ENCODE measurements around the gene MAPKAPK3.

The MAPKAPK3 gene

DNA sequence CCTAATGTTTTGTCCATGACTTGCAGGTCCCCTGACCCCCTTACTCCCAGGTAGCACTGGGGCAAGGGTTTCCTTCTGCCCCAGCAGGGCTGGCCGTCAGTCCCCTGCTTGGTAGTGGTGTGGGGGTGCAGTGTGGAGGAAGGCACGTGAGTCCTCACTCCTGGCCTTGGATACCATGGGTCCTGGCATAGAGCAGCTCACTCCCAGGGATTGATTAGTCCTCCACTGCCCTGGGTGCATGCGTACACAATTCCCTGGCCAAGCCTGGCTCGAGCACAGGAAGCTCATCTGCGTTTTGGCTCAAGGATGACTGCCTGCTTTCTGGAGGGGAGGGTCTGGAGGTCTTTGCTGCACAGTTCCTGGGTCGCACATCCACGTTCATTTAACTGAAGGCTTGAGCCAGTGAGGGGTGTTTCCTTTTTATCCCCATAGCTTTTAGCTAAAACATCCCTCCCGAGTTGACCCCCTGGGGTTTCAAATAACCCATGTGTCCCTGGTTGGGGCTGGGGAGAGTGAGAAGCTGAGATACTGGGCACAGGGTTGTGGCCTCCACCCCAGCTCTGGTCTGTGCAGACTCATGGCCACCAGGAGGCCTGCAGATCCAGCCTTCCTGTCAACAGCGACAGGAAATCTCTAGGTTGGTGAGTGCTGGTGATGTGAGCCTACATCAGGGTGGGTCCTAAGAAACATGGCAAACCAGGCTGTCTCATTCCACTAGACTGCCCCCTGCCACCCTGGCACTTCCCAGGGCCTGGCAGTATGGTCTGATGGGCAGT is 36.1 kb upstream of the MAPKAPK3 start:
- TF ChIP-seq, protein P1, sequence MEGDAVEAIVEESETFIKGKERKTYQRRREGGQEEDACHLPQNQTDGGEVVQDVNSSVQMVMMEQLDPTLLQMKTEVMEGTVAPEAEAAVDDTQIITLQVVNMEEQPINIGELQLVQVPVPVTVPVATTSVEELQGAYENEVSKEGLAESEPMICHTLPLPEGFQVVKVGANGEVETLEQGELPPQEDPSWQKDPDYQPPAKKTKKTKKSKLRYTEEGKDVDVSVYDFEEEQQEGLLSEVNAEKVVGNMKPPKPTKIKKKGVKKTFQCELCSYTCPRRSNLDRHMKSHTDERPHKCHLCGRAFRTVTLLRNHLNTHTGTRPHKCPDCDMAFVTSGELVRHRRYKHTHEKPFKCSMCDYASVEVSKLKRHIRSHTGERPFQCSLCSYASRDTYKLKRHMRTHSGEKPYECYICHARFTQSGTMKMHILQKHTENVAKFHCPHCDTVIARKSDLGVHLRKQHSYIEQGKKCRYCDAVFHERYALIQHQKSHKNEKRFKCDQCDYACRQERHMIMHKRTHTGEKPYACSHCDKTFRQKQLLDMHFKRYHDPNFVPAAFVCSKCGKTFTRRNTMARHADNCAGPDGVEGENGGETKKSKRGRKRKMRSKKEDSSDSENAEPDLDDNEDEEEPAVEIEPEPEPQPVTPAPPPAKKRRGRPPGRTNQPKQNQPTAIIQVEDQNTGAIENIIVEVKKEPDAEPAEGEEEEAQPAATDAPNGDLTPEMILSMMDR (IDR thresholded peaks at IDR 0.05; ENCODE audit: low read depth, low read length), result no peak
- DNase-seq (ENCODE audit: low read depth, low spot score), result no peak
- H3K4me3 ChIP-seq (ENCODE audit: low read depth, low read length), result no peak overlapping the region
- in situ Hi-C loops (cut with HindIII; ENCODE audit: low sequenced_read_pairs), result no loop called here

DNA sequence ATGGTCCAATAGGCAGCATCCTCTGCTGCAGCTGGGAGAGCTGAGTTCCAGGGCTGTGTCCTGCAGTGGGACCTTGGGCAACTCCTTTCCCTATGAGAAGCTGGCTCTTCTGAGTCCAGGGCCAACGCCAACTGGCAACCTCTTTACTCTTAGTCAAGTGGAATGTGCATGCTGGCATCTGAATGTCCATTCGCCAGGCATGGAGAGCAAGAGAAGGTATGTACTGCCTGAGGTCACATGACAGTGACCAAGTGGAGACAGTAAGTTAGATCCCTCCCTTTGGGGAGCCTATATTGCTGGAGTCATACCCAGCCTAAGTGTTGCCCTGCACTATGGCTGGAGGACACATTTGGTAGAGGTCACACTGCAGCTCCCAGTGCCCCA is 35.5 kb upstream of the MAPKAPK3 start:
- no peak overlapping the region for H3K4me3 ChIP-seq (ENCODE audit: low read depth, low read length)
- in situ Hi-C loops (cut with HindIII; ENCODE audit: low sequenced_read_pairs), result no loop called here
- DNase-seq (ENCODE audit: low read depth, low spot score), result no peak
- TF ChIP-seq, protein P1 (IDR thresholded peaks at IDR 0.05; ENCODE audit: low read depth, low read length), result no peak

DNA sequence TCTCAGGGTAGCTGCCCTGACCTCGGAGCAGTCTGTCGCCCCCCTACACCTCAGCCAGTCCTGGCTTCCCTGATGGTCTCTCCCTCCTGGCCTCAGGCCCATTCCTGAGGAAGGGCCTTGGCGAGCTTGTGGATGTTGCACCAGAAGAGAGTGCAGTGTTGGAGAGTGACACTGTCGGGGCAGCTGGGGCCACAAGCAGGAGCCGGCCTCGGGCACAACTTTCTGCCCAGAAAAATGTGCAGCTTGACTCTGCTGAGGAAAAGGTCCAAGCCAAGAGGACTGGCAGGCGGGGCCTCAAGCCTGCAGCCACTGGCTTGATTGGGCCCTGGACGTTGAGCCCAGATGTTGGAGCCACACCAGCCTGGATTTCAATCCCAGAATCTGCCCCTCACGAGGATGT is 34.9 kb upstream of the MAPKAPK3 start:
- TF ChIP-seq, protein P1 (IDR thresholded peaks at IDR 0.05; ENCODE audit: low read depth, low read length), result no peak
- in situ Hi-C loops (cut with HindIII; ENCODE audit: low sequenced_read_pairs), result no loop called here
- no peak for DNase-seq (ENCODE audit: low read depth, low spot score)
- no peak overlapping the region for H3K4me3 ChIP-seq (ENCODE audit: low read depth, low read length)

DNA sequence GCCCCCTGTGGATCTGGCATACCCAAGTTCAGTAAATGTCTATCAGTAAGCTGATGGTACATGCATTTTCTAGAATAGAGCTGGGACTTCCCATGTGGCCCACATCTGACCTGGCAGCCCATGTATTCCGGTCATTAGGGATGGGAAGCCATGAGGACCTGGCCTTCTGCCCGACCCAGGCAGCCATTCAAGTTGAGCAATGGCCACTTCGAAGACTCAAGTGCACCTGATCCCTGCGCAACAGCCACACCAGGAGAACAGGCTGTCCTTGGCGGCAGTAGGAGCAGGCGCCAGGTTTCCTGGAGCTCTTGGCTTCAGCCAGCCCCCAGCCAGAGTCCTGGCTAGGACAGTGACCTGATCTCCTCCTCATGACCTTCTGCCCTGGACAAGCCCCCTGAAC is 33.1 kb upstream of the MAPKAPK3 start:
- TF ChIP-seq, protein P1 (IDR thresholded peaks at IDR 0.05; ENCODE audit: low read depth, low read length), result no peak
- in situ Hi-C loops (cut with HindIII; ENCODE audit: low sequenced_read_pairs), result no loop called here
- no peak for DNase-seq (ENCODE audit: low read depth, low spot score)
- no peak overlapping the region for H3K4me3 ChIP-seq (ENCODE audit: low read depth, low read length)

DNA sequence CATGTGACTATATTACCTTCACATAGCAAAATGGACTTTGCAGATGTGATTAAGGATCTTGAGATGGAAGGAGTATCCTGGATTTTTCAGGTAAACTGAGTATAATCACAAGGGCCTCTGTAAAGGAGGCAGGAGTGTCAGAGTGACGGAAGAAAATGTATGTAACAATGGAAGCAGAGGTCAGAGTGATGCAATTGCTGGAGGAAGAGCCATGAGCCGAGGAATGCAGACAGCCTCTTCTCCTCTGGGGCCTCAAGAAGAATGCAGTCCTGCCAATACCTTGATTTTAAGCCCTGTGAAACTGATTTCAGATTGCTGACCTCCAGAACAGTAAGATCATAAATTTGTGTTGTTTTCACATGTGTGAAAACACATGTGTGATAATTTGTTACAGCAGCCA is 32.6 kb upstream of the MAPKAPK3 start:
- TF ChIP-seq, protein P1 (IDR thresholded peaks at IDR 0.05; ENCODE audit: low read depth, low read length), result no peak
- no peak overlapping the region for H3K4me3 ChIP-seq (ENCODE audit: low read depth, low read length)
- in situ Hi-C loops (cut with HindIII; ENCODE audit: low sequenced_read_pairs), result no loop called here
- no peak for DNase-seq (ENCODE audit: low read depth, low spot score)

DNA sequence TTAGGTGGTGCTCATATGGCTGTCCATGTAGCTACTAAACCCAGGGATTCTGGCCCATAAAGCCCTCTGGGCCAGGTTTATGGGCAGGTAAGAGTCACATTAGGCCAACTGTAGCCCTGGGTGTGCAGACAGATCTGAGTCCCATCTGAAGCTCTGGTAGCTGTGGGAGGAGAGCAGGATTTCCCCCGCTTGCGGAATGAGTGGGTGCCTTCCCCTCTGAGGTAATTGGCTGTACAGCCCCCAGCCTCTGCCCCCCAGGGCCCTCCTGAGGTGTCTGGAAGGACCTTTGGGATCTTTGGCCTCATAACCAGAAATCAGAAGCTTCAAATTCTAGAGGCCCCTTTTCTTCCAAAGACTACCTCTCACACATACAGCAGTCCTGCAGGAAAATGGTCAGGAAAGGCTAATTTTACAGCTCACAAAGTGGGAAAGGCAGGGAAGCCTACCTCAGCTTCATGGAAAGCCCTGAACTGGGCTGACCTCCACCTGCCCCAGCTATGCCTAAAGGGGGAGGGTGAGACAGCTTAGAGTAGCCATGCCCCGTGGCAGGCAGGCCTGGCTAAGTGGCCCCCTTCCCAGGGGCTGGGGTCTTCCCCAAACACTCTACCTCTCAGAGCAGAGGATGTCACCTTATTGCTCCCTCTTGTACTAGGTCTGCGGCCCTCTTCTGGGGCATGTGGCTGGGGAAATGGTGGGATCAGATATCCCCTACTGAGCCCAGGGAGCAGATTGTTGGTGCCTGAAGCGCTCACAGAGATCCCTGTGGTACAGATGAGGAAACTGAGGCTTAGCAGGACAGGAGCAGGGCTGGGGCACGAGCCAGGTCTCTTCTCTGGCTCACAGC is 30.8 kb upstream of the MAPKAPK3 start:
- no peak overlapping the region for H3K4me3 ChIP-seq (ENCODE audit: low read depth, low read length)
- no peak for DNase-seq (ENCODE audit: low read depth, low spot score)
- in situ Hi-C loops (cut with HindIII; ENCODE audit: low sequenced_read_pairs), result no loop called here
- TF ChIP-seq, protein P1 (IDR thresholded peaks at IDR 0.05; ENCODE audit: low read depth, low read length), result no peak
